Suppressor macrophage treated with lipopolysaccharide for 1 hour (primary cell): Measurements from ENCODE around the gene PDE4D.

Source experiments
- DNase-seq, 3 donors: peaks; one replicate each; pipeline ENCODE4 v3.0.0-alpha.2; 2020 to 2022

The PDE4D gene

DNA sequence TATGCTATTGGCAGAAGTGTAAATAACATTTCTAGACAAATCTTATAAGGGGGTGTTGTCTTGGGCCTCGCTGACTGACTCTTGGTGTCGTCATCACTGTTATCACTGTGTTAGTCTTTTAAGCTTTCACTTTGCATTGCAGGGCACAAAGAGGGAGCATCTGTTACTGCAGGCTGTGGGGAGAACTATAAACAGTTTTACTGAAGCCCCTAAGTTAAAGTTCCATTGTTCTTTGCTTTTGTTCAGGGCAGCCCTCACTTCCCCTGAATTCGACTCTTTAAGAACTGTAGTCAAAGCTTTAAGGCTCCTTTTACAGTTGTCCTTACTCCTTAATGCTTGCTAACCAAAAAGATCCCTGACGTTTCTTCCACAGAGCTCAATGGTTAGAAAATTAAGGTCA is 705.7 kb downstream of the PDE4D start:
- no peak for DNase-seq

DNA sequence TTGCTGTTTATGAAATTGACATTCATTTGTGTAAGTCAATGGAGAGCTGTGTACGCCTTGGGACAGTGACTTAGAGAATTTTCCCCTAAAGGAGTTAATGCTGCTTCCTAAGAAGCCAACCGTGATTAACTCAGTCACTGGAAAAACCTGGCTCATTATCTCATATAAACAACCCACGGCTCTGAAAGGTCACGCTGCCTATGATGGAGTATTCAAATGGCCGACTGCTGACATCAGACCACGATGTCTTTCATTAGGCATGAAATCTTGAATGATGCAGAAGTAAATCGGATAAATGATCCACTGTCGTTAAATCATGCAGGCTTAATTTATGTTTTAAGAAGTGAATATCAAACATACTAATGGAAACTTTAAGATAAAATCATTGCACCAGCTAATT is 706.9 kb downstream of the PDE4D start:
- DNase-seq, result no peak

- DNase-seq, result no peak
Measured at GRCh38 chr5:59185757-59186385, 707.7 kb downstream of the PDE4D start.

DNA sequence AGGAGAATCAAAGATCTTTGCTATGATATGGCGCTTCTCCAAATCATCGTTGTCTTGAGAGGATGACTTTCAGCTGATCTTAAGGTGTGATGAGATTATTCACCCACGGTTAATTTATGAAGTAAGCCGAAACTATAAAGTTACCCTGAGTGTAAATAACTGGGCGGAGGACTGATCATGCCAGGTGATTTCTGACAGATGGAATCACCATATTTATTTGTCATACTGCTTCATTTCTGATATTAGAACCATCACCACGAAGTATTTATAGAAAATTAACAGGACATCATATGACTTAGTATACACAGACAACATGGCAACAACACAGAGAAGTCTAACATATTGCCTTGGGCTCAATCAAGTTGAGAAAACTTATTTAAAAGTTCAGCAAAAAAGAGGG is 708.8 kb downstream of the PDE4D start:
- DNase-seq, result no peak

GRCh38 chr5:59182760-59183159 is 710.8 kb downstream of the PDE4D start:
- no peak for DNase-seq

DNA sequence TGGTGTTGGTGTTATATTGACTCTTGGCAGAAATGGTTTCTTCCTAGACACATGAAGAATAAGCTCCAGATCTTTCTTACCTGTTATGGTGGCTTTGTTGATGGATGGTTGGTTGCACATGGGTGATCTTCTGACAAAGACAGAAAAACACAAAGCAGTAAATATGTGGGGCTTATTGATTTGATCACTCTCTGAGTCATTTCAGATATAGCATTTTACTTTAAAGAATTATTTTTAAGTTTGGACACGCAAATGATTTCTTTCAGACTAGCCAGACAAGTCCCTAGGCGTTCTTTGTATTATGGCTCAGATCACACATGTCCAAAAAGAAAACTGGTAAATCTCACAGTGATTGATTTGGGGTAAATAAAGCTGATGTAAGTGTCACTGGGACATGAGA is 713.0 kb downstream of the PDE4D start:
- DNase-seq, result no peak

GRCh38 chr5:59179704-59180103 is 713.8 kb downstream of the PDE4D start:
- no peak for DNase-seq

DNA sequence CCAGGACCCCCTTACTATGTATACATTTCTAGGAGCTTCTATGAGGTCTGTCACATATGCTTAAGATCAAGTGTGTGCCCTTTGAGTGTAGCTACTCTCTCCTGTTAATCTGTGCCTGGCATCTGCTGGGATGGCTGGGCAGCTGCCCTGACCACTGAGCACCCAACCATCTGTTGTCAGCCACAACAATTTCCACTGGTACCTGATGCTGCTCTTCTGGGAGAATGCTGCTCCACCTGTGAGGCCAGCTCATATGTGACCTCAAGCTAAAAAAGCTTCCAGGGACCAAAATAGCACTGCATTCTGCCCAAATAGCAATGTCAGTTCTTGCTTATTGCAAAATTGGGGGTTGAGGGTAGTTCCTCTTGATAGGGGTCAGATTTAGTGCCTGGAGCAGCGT is 715.0 kb downstream of the PDE4D start:
- DNase-seq, result no peak

GRCh38 chr5:59178071-59178470 is 715.5 kb downstream of the PDE4D start:
- no peak for DNase-seq

DNA sequence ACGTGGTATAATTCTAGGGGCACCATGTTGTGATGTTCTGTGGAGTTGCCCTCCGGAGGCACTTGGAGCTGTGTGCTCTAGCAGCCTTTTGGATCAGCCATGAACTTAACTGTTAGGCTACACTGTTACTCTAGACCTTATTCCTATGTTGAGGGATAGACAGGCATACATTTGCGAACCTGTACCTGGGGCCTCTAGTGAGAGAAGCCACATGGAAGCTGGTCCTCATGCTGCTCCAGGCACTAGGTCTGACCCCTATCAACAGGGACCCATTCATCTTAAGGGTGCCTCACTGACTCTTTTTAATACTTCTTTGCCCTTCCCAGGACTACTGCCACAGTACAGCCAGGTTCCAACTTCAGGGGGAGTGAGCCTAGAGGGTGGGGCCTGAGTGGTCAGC is 715.9 kb downstream of the PDE4D start:
- no peak for DNase-seq

- DNase-seq, result peak; percentile 10 to 45 (median 41)
Measured at GRCh38 chr5:59174248-59174844, 719.2 kb downstream of the PDE4D start.

GRCh38 chr5:59173578-59173977 is 719.9 kb downstream of the PDE4D start:
- peak in 2 of 3 donors; percentile 12 to 23 for DNase-seq

DNA sequence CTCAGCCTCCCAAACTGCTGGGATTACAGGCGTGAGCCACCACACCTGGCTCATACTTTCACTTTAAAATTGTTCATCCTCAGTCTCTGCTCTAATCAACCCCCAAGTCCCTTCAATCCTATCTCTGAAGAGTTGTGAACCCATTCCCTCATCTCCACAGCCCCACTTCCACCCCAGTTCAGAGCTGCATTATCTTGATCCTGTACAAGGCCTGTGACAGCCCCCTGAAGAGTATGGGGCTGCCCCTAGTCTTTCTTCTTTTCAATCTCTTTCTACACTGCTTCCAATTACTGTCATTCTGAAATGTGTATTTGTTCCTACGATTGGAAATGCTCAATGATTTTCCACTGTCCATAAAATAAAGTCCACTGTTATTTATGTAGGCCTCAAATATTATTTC is 722.4 kb downstream of the PDE4D start:
- DNase-seq, result no peak

DNA sequence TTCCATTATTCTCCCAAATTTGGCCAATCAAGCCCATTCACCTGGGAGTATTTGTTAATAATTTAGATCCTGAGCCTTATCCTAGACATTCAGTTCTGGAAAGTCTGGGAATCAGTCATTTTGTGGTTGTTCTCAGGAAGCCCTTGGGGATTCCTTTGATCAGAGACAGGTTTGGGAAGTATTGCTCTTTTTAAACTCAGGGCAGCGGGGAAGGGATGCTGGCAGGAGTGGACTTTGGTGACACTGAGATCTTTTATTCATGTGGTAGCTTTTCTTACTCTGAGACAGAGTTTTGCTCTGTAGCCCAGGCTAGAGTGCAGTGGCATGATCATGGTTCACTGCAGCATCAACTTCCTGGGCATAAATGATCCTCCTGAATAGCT is 723.8 kb downstream of the PDE4D start:
- DNase-seq, result no peak

DNA sequence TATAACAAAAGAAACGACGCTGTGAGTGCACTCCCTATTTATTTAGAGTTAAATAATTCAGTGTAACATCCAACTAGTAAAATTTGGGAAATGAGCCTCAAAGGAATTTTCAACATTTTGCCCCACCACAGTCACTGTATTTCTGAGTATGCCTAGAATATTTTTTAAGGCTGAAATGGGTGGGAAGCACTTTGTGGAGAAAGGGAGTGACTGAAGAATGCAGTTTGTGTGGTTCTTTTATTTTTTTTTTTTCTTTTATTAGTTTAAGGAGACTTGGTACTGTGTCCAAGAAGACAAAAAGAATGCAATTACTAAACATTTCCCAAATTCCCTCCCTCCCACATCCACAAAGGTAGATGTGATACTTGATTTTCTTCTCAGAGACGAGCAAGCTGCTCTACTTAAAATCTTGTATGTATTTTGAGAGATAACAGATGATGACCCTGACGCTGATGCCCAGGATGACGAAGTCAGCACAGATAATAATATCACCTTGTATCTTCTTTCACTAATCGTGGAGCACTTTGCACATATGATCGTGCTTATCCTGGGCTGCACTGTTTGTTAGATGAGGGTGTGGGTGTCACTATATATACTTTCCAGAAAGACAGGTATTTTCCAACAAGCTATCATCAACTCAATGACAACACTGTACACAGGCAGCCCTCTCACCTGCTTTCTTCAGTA is 724.3 kb downstream of the PDE4D start:
- no peak for DNase-seq

- DNase-seq, result no peak
Measured at GRCh38 chr5:59168067-59168466, 725.5 kb downstream of the PDE4D start.

GRCh38 chr5:59164041-59164830 is 729.3 kb downstream of the PDE4D start:
- DNase-seq, result no peak

- no peak for DNase-seq
Measured at GRCh38 chr5:59161221-59162105, 732.1 kb downstream of the PDE4D start.

GRCh38 chr5:59158637-59159391 is 734.7 kb downstream of the PDE4D start:
- DNase-seq, result no peak

DNA sequence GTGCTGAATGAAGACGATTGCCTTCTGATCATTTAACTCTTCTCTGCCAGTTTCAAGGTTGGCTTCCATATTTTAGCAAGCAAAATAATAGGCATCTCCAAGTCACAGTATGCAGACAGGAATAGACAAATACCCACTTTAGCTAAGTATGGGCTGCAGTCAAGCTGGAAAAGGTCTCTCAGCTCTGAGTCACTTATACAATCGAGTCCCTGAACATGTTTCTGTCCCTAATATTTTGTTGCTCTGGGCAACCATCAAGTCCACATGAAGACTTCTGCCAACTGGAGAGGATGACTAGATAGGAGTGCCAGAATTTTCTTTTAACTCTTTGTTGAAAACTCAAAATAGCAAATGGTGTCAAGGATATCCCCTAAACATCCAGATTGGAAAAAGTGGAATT is 735.4 kb downstream of the PDE4D start:
- no peak for DNase-seq

GRCh38 chr5:59157068-59157467 is 736.5 kb downstream of the PDE4D start:
- no peak for DNase-seq

DNA sequence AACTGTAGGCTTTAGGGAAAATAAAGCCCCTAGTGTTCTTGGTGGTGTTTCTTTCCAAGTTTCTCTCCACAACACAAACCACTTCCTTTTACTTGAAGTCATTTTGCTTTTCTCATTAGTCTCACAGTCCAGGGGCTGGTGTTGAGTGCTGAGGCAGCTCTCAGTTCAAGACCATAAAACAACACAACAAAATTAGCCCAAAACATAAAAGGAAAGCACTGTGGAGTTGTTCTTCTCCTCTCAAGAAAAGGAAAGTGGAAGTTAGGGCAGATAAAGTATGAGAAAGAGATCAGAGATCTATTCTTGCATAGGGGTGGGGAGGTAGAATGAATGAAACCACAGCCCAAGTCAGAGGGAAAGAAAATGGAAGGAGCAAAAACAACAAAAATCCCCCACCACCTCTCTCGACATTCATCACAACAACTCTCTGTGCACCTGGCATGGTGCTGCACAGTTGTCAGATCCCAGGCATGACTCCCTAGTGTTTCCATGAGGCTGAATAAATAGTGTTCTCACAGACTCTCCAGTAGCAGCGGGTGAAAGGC is 740.8 kb downstream of the PDE4D start:
- no peak for DNase-seq
